GM18909 (cell line): Measurements from ENCODE around the gene FAM24B.
"Not testable (repeated sequence)": the region's sequence is repeated elsewhere in the genome, so short reads cannot be mapped to it uniquely, and the experiment has no call there.

Source experiments
- ATAC-seq: cut with Tn5 transposase; IDR thresholded peaks from one replicate; pipeline ENCODE4 v1.9.1; 2021; ENCODE audit warnings: mild to moderate bottlenecking; ENCODE audit not compliant: unreplicated experiment, poor library complexity

FAM24B gene

GRCh38 chr10:122861711-122862161 is 17.6 kb downstream of the FAM24B start:
- no peak for ATAC-seq

- no peak for ATAC-seq
Measured at GRCh38 chr10:122859527-122859926, 19.9 kb downstream of the FAM24B start.

- not testable (repeated sequence) for ATAC-seq
Measured at GRCh38 chr10:122858042-122858441, 21.3 kb downstream of the FAM24B start.

GRCh38 chr10:122856902-122857301 is 22.5 kb downstream of the FAM24B start:
- ATAC-seq, result no peak

- ATAC-seq, result no peak
Measured at GRCh38 chr10:122855745-122856144, 23.6 kb downstream of the FAM24B start.

- no peak for ATAC-seq
Measured at GRCh38 chr10:122854648-122855047, 24.7 kb downstream of the FAM24B start.

- ATAC-seq, result no peak
Measured at GRCh38 chr10:122853665-122854313, 25.6 kb downstream of the FAM24B start.

GRCh38 chr10:122852261-122852660 is 27.1 kb downstream of the FAM24B start:
- no peak for ATAC-seq

GRCh38 chr10:122850705-122851640 is 28.4 kb downstream of the FAM24B start:
- ATAC-seq, result no peak

GRCh38 chr10:122849900-122850605 is 29.3 kb downstream of the FAM24B start:
- ATAC-seq, result no peak

- ATAC-seq, result no peak
Measured at GRCh38 chr10:122849090-122849489, 30.3 kb downstream of the FAM24B start.

GRCh38 chr10:122847782-122848604 is 31.4 kb downstream of the FAM24B start:
- no peak for ATAC-seq

- ATAC-seq, result no peak
Measured at GRCh38 chr10:122845783-122846332, 33.5 kb downstream of the FAM24B start, which contains the start of gene CUZD1. CUZD1 (minus strand) TSS chr10:122845857; CDS start chr10:122845843, 14 bp downstream.

GRCh38 chr10:122844146-122844545 is 35.2 kb downstream of the FAM24B start:
- no peak for ATAC-seq

GRCh38 chr10:122841569-122841968 is 37.8 kb downstream of the FAM24B start:
- ATAC-seq, result no peak

GRCh38 chr10:122839505-122839904 is 39.9 kb downstream of the FAM24B start:
- no peak for ATAC-seq

GRCh38 chr10:122838880-122839279 is 40.5 kb downstream of the FAM24B start:
- no peak for ATAC-seq

- ATAC-seq, result no peak
Measured at GRCh38 chr10:122835908-122836307, 43.5 kb downstream of the FAM24B start.

- no peak for ATAC-seq
Measured at GRCh38 chr10:122830965-122831353, 48.4 kb downstream of the FAM24B start.
